GM21526 (cell line): ENCODE results near the gene UBR3.

Experiments used
- ATAC-seq: cut with Tn5 transposase; IDR thresholded peaks from one replicate; pipeline ENCODE4 v1.9.1; 2021; ENCODE audit warnings: moderate library complexity; ENCODE audit not compliant: unreplicated experiment, low FRiP score

Gene UBR3

GRCh38 chr2:170030040-170030439 is 202.8 kb downstream of the UBR3 start:
- no peak for ATAC-seq

GRCh38 chr2:170031288-170031687 is 204.0 kb downstream of the UBR3 start:
- no peak for ATAC-seq

GRCh38 chr2:170034596-170034995 is 207.3 kb downstream of the UBR3 start:
- no peak for ATAC-seq

- no peak for ATAC-seq
Measured at GRCh38 chr2:170038734-170039133, 211.5 kb downstream of the UBR3 start.

- ATAC-seq: no peak
Measured at GRCh38 chr2:170039401-170040172, 212.3 kb downstream of the UBR3 start.

- ATAC-seq: no peak
Measured at GRCh38 chr2:170044751-170045478, 217.7 kb downstream of the UBR3 start.

GRCh38 chr2:170047331-170048065 is 220.2 kb downstream of the UBR3 start:
- ATAC-seq: no peak

- ATAC-seq: no peak
Measured at GRCh38 chr2:170052151-170052550, 224.9 kb downstream of the UBR3 start.

GRCh38 chr2:170054997-170055396 is 227.7 kb downstream of the UBR3 start:
- ATAC-seq: no peak

GRCh38 chr2:170056900-170057299 is 229.6 kb downstream of the UBR3 start:
- no peak for ATAC-seq

GRCh38 chr2:170063456-170064235 is 236.4 kb downstream of the UBR3 start:
- ATAC-seq: no peak

GRCh38 chr2:170070778-170071177 is 243.5 kb downstream of the UBR3 start:
- no peak for ATAC-seq

GRCh38 chr2:170073288-170073687 is 246.0 kb downstream of the UBR3 start:
- no peak for ATAC-seq

- no peak for ATAC-seq
Measured at GRCh38 chr2:170076189-170076588, 248.9 kb downstream of the UBR3 start.

- no peak for ATAC-seq
Measured at GRCh38 chr2:170077830-170078569, 250.7 kb downstream of the UBR3 start.

- ATAC-seq: no peak
Measured at GRCh38 chr2:170084820-170085491, 257.7 kb downstream of the UBR3 start.

- ATAC-seq: no peak
Measured at GRCh38 chr2:170086117-170086688, 258.9 kb downstream of the UBR3 start.

GRCh38 chr2:170086751-170087412 is 259.6 kb downstream of the UBR3 start:
- ATAC-seq: no peak
